DND-41 (cell line): ENCODE results near the gene CCDC167.

ENCODE experiments used
- EZH2 ChIP-seq: IDR thresholded peaks from 3 replicates; pipeline ENCODE4 v1.6.1; 2012; ENCODE audit warnings: borderline replicate concordance, low read depth, mild to moderate bottlenecking, moderate library complexity, low read length, inconsistent platforms; ENCODE audit not compliant: severe bottlenecking
- TF ChIP-seq, protein P1 (sequence below): IDR thresholded peaks from 2 replicates; pipeline ENCODE4 v1.5.1; 2012; ENCODE audit warnings: borderline replicate concordance, low read length, moderate library complexity, mild to moderate bottlenecking; ENCODE audit not compliant: poor library complexity, severe bottlenecking; ENCODE audit errors: extremely low read depth

DNA sequence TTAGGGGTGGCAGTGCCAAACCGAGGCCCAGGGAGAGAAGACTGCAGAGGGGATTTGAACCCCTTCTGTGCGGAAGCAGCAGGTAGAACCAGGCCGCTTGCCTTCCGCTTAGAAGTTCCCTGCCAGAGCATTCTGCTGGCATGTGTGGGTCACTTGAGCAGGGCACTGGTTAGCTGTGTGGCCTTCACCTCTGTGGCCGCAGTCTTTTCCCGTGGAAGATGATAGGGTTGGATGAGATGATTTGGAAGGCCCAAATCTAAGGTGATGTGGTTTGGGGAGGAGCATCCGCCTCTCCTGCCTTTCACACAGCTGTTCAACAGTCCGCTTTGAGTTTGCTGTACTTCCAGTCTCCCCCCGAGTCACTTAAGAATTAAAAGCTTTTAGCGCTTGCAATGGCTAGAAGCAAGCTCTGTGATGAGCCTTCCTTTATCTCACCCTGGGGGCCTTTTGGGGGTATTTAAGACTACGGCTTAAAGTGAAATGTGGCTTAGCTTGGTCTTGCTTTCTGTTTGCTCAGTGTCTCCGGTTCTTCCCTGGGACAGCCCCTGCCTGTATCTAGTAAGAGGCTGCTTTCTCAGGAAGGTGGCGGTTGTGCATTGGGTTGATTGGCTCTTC lies 65.9 kb downstream of the CCDC167 start:
- TF ChIP-seq, protein P1, sequence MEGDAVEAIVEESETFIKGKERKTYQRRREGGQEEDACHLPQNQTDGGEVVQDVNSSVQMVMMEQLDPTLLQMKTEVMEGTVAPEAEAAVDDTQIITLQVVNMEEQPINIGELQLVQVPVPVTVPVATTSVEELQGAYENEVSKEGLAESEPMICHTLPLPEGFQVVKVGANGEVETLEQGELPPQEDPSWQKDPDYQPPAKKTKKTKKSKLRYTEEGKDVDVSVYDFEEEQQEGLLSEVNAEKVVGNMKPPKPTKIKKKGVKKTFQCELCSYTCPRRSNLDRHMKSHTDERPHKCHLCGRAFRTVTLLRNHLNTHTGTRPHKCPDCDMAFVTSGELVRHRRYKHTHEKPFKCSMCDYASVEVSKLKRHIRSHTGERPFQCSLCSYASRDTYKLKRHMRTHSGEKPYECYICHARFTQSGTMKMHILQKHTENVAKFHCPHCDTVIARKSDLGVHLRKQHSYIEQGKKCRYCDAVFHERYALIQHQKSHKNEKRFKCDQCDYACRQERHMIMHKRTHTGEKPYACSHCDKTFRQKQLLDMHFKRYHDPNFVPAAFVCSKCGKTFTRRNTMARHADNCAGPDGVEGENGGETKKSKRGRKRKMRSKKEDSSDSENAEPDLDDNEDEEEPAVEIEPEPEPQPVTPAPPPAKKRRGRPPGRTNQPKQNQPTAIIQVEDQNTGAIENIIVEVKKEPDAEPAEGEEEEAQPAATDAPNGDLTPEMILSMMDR: no peak
- no peak for TF ChIP-seq EZH2
